Measurements from ENCODE around the gene ADAMTS14. TPM values are rescaled to one million over a fixed set of nuclear protein-coding genes. Genes with fewer than 3 reads are reported as not detected.

Gene ADAMTS14
- total and polyA plus RNA-seq, 12 donors: under 0.01 to 1.2 (median 0.34) TPM; not detected in 3

- intact Hi-C loops (cut with DNase I): no loop called here
- Histone ChIP-seq H3K9me3 (replicated peaks in 1 of 3) (no peaks in the 10 kb centered on the region), H3K27me3 (no peaks in the 10 kb centered on the region), H3K36me3 (replicated peaks in 1 of 2) (no peaks in the 10 kb centered on the region), H3K27ac (no peak overlapping the region), H3K4me3 (no peak overlapping the region), H3K4me1 (replicated peaks in 1 of 2) (no peaks in the 10 kb centered on the region)
- DNase-seq: peak in 1 of 7 donors; percentile 34
- WGBS, 4 donors: 88 to 92% (median 90%) methylated on average over 10 to 14 of the region's 14 CpGs
- TF ChIP-seq POLR2A (IDR thresholded peaks at IDR 0.05): no peak
- no peak for TF ChIP-seq CTCF (IDR thresholded peaks at IDR 0.05)
Observed at GRCh38 chr10:70773965-70774809, 101.9 kb downstream of the ADAMTS14 start.

- H3K36me3 ChIP-seq (replicated peaks in 1 of 2): no peaks in the 10 kb centered on the region
- H3K4me1 ChIP-seq (replicated peaks in 1 of 2): no peaks in the 10 kb centered on the region
- DNase-seq: peak in 1 of 7 donors; percentile 36
- intact Hi-C loops (cut with DNase I): no loop called here
- no peaks in the 10 kb centered on the region for H3K27me3 ChIP-seq
- no peak overlapping the region for H3K4me3 ChIP-seq
- TF ChIP-seq POLR2A (IDR thresholded peaks at IDR 0.05) (no peak), CTCF (IDR thresholded peaks at IDR 0.05) (no peak)
- H3K9me3 ChIP-seq (replicated peaks in 1 of 3): no peaks in the 10 kb centered on the region
- H3K27ac ChIP-seq: no peak overlapping the region
- WGBS, 4 donors: 71 to 93% (median 80%) methylated on average over 9 to 14 of the region's 14 CpGs
Observed at GRCh38 chr10:70774810-70775678, 102.7 kb downstream of the ADAMTS14 start.

- H3K27ac ChIP-seq: no peak overlapping the region
- no peak overlapping the region for H3K4me3 ChIP-seq
- no peaks in the 10 kb centered on the region for H3K27me3 ChIP-seq
- intact Hi-C loops (cut with DNase I): no loop called here
- peak in 1 of 7 donors; percentile 17 for DNase-seq
- no peaks in the 10 kb centered on the region for H3K36me3 ChIP-seq (replicated peaks in 1 of 2)
- H3K9me3 ChIP-seq (replicated peaks in 1 of 3): no peaks in the 10 kb centered on the region
- no peaks in the 10 kb centered on the region for H3K4me1 ChIP-seq (replicated peaks in 1 of 2)
- TF ChIP-seq POLR2A (IDR thresholded peaks at IDR 0.05) (no peak), CTCF (IDR thresholded peaks at IDR 0.05) (no peak)
- 81 to 92% (median 92%) methylated on average over 5 to 13 of the region's 13 CpGs for WGBS, 4 donors
Observed at GRCh38 chr10:70775679-70776454, 103.6 kb downstream of the ADAMTS14 start.

Measured in adrenal gland (tissue), 12 donors.